SKM-1 (cell line): Measurements from ENCODE around the gene RAMACL.
"Not testable (repeated sequence)": the region's sequence is repeated elsewhere in the genome, so short reads cannot be mapped to it uniquely, and the experiment has no call there.

Experiments
- DNase-seq: peaks from one replicate; lab custom pipeline; 2025; ENCODE audit not compliant: unreplicated experiment; lab: John Stamatoyannopoulos, UW

Gene RAMACL

DNA sequence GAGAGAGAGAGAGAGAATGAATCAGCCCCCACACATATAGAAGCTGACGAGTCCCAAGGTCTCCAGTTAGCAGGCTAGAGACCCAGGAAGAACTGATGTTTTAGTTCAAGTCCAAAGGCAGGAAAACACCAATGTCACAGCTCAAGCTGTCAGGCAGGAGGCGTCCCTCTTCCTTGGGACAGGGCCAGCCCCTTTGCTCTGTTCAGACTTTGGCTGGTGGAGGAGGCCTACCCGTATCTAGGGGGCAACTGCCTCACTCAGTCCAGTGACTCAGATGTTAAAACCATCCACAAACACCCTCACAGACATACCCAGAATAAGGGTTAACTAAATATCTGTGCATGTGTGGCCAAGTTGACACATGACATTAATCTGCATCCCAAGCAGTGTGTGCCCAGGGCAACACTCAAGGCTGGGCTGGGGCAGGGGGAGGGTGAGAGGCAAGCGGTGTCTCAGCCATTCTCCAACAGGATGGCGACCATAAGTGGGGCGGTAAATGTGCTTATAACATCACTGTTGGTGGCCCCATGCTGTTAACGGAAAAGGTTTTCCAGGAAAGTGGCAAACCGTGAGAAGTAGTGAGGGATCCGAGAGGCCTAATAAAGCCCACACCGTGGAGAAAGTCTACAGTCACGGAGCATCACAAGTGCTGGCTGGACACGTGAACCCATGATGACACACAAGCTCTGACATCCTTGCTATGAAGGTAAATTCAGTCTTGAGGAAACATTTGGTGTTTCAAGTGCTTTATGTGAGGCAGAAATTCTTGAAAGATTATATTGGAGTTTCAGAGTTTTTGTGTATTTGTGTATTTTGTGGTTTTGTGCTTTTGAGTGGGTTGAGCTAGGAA lies 28.1 kb downstream of the RAMACL start:
- DNase-seq = no peak

GRCh38 chr6:166556863-166557322 lies 29.6 kb downstream of the RAMACL start:
- no peak for DNase-seq

- DNase-seq = no peak
Observed at GRCh38 chr6:166556336-166556735, 30.1 kb downstream of the RAMACL start.

DNA sequence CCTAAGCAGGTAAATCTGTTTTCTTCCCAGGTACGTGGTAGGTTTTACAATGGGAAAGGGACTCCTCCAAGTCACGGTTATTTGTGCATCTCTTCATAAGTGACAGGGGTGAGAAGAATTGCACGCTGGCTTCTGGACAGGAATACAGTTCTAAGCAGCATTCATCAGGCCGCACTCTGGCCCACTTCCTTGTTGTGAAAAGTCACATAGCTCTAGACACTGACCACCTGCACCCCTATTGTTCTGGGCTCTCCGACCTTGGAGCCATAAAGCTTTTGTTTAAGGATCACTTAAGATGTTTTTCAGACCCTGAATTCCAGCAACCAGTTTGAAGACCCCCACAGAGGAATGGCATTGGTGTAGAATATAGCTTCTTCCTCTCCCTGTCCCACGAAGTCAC lies 31.4 kb downstream of the RAMACL start:
- no peak for DNase-seq

GRCh38 chr6:166554316-166554715 lies 32.2 kb downstream of the RAMACL start:
- no peak for DNase-seq

DNA sequence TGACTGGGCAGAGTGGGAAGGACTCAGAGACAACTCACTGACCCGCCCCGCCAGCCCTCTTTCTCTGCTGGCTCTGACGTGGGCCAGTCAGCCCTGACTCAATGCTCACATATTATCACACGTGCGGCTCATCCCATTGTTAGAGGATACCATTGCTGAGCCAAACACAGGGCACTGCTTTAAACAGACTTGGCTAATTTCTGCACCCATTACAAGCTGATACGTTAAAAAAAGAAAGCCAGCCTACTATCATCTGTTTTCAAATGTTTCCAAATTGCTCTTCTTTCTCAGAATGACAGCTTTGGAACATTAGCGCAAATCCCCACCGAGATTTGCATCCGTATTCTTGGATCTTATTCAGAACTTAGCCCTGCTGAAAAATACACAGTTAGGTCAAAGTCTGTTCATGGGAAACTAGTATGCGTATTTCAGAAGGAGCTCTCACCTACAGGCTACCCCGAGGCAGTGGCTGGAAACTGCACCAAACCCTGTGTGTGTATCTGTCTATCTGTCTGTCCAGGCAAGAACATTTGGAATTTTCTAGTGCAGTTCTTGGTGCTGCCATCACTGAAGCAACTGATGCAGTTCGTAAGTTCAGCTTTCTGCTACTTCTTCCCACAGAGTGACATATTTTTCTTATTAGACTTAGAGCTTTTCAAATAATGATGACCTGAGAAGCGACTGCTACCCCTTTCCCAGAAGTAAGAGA lies 32.8 kb downstream of the RAMACL start:
- no peak for DNase-seq

DNA sequence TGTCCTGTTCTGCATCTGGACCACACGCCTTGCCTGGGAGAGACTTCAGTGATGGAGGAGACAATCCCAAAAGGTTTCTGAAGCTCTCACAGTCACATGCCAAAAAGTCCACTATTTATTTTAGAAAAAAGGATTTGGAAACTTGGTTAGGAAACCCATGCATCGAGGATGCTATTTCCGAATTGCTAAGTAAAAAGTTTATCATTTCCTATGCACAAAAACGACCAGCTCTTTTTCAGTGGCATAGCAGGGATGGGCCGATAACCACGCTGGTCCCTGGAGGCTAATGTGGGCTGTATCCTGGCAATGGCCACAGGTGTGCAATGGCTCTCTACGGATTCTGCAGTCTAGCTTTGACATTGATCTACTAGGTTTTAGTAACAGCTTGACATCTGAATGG lies 33.9 kb downstream of the RAMACL start:
- no peak for DNase-seq

GRCh38 chr6:166551754-166552495 lies 34.6 kb downstream of the RAMACL start:
- no peak for DNase-seq

DNA sequence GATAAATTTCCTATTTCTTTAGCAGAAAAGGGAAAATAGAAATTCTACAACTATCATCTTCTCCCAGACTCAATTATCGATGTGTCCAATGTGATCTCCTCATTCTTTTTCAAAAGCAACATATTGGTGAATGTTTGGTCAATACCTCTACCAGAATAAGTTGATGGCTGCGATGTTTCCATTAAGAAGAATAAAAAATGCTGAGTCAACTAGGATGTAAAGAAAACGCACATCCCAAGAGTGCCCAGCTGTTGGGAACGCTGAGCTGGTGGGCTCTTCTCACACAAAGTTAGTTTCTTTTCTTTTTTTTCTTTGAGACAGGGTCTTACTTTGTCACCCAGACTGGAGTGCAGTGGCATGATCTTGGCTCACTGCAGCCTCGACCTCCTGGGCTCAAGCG lies 39.8 kb downstream of the RAMACL start:
- no peak for DNase-seq

- no peak for DNase-seq
Observed at GRCh38 chr6:166545156-166546034, 41.1 kb downstream of the RAMACL start.

DNA sequence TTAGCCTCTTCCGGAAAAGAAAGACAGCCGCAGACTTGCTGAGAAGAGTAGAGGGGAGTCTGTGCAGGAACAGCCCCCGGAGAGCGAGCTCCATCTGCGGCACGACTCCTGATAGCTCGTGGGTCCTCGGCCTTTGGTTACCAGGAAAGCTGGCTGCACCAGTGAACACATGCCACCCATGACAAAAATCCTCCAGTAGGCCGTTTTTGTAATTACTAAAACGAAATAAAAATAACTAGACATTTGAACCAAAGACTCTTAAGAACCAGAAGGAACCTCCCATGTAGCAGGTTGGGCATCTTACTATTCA lies 42.2 kb downstream of the RAMACL start:
- DNase-seq = no peak

DNA sequence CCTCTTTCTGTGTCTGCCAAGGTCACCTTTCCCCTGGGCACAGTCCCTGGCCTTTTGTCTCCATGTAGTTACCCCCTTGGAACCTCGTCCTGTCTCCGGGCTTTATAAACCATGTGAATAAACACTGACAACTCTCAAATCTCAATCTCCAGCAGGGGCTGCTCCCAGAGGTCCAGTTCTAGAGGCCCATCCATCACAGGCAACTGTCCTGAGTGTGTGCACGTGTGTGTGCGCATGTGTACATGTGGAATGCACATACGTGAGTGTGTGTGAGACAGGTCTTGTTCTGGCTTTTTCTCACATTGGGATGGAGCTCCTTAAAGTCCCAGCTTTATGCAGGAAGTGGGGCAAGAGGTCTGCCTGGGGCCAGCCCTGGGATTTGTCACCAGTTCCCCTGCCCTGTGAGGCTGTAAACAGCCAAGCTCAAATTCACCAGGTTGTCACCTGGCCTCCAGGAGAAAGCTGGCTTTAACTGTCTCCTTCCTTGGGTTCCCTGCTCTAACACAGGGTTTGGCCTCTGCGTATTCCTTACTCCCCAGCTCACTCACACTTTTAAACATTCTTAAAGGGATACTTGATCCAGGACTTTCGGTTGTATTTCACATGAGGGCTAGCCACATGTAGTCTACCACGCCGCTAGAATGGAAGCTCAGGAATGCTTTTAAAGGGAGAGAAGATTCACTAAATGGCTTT lies 42.7 kb downstream of the RAMACL start:
- no peak for DNase-seq

GRCh38 chr6:166542580-166542912 lies 43.9 kb downstream of the RAMACL start:
- DNase-seq = no peak

DNA sequence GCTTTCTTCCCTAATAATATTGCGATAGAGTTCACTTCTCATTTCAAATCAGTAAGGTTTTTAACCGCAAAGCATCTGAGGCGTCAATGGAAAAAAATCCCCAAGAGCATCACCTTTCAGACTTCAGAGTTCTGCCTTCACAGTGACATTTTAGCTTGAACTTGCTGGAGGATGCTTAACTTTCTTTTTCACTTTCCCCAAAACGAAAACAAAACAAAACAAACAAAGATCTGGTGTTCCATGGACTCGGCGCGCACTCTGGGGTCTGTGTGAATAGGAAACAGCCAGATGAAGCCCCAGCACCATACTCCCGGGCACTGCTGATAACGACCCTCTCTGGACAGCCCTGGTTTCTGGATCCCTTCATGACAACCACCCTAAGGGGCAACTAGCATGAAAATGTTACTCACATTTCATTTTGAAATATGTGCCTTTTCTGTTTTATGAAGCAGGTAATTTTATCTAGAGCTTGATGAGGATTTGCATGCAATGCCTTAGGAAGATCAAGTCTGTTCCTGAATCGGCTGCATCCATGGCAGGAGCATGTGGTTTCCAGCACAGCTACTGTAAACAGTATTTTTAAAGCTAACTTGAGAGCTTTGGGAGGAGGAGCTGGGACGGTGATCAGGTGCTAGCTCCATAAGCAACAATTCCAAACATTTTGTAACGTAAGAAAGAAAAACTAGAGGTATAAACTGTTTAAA lies 44.5 kb downstream of the RAMACL start:
- no peak for DNase-seq

- DNase-seq = no peak
Observed at GRCh38 chr6:166541366-166541765, 45.1 kb downstream of the RAMACL start.

DNA sequence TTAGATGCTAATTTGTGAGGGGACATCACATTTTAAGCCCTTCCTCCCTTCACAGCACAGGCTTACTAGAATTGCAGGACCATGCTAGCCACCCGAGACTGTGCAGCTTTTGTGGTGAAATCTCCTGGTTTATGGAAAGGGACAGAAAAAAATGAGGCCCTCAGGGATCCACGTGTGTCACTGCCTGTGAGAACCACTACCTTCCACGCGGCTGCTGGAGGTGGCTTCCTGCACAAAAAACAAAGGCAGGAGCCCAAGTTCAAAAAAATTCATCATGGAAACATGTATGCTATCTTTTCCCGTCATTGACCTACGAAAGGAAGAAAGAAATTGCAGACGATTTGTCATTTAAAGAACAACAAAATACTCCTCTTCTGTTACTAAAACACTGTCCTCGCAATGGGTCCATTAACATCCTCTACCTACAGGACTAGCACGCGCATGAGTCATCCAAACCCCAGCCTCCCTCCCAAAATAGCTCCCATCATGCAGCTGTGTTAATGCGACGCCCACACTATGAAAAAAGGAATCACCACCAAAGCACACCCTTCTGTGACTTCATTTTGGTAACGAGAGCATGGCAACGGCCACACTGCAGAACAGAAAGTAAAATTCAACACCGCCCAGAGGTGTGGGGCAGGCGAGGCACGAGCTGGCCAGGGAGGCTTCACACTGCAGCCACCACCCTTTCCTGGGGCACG lies 45.7 kb downstream of the RAMACL start:
- no peak for DNase-seq

DNA sequence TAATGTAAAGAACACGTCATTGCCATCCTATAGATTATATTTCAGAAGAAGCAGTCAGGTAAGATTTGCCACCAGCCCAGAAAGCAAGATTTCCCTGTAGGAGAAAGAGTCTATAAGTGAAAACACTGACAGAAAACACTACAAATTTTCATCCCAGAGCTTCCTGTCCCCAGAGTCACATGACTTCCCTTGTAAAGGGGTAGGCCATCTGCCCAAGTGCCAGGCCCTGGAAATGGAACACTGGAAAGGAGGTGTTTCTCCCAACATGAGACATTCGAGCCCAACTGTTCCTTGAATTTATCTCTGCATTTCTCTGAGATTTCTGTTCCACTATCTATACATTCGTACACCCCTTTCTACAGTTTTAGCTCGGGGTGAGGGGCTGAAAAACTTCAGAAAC lies 46.9 kb downstream of the RAMACL start:
- no peak for DNase-seq

DNA sequence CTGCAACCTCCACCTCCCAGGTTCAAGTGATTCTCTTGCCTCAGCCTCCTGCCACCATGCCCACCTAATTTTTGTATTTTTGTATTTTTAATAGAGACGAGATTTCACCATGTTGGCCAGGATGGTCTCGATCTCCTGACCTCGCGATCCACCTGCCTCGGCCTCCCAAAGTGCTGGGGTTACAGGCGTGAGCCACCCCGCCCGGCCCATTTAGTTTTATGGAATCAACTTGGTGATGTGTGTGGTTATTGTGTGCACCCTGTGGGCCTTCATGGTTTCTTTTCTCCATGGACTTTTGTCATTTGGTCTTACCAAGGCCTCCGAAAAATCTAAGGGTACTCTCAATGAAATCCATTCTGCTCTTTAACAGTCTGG lies 47.5 kb downstream of the RAMACL start:
- not testable (repeated sequence) for DNase-seq

DNA sequence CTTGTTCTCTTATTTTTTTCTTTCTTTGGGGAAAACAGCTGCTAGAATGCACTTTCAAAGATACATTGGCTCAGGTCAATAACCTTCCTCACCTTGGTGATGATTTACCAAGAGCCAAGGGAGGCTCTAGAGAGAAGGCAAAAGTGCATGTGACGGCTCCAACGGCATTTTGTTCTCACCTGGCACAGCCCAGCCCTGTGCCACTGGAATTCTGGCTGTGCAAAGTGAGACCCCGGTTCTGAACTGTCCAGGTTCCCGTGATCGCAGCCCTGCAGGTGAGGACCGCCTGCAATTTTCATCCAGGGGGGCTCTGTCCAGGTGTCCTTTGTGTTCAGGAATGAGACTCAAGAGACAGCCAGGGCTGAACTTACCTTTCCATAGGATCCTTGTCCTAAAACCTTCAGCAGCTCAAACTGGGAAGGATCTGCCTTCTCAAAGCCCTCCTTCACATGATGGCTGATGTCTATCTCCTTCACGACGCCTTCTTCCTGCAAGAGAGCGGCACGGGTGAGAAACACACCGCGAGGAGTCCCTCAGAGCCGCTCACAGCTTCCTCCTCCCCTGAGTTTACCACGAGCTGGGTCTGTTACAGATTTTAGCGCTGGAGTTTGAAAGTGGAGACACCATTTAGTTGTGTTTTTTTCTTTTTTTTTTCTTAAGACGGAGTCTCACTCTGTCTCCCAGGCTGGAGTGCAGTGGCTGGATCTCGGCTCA lies 48.0 kb downstream of the RAMACL start:
- no peak for DNase-seq
